GM23338 (cell line): Measurements from ENCODE around the gene PRSS2. TPM values are rescaled to one million over a fixed set of nuclear protein-coding genes. Genes with fewer than 3 reads are reported as not detected.
"Not testable (repeated sequence)": the region's sequence is repeated elsewhere in the genome, so short reads cannot be mapped to it uniquely, and the experiment has no call there.

ENCODE experiments used
- ATAC-seq: fragments of 200-7000 bp; cut with Tn5 transposase; 3 replicates; pipeline ENCODE4 v1.9.1; 2020
- DNase-seq: peaks from one replicate; pipeline ENCODE4 v3.0.0-alpha.2; 2015; ENCODE audit warnings: low spot score
- H2AFZ ChIP-seq: fragments of 200-600 bp; sonication (generic); 2 replicates; pipeline ENCODE4 v1.8.0; 2016; ENCODE audit warnings: antibody characterized with exemption, mild to moderate bottlenecking, moderate library complexity
- H3F3A ChIP-seq: fragments of 200-600 bp; sonication (generic); replicated peaks from 2 replicates; pipeline ENCODE4 v1.8.0; 2017; ENCODE audit warnings: antibody characterized with exemption, mixed run types, low read depth
- H3K27ac ChIP-seq: fragments of 200-600 bp; sonication (generic); 2 replicates; pipeline ENCODE4 v1.6.1; 2016; ENCODE audit warnings: low read depth
- H3K27me3 ChIP-seq: fragments of 200-600 bp; sonication (generic); 2 replicates; pipeline ENCODE4 v1.8.0; 2016; ENCODE audit warnings: mild to moderate bottlenecking, mixed run types, moderate library complexity; ENCODE audit not compliant: insufficient read depth
- H3K36me3 ChIP-seq: fragments of 200-600 bp; sonication (generic); 2 replicates; pipeline ENCODE4 v1.8.0; 2016; ENCODE audit warnings: mild to moderate bottlenecking; ENCODE audit not compliant: insufficient read depth
- H3K4me1 ChIP-seq: fragments of 200-600 bp; sonication (generic); 2 replicates; pipeline ENCODE4 v1.8.0; 2016; ENCODE audit warnings: mild to moderate bottlenecking, moderate library complexity; ENCODE audit not compliant: insufficient read depth
- H3K4me2 ChIP-seq: fragments of 200-600 bp; sonication (generic); 2 replicates; pipeline ENCODE4 v1.7.1; 2017; ENCODE audit warnings: mixed run types
- H3K4me3 ChIP-seq: fragments of 200-600 bp; sonication (generic); 2 replicates; pipeline ENCODE4 v1.6.1; 2016; ENCODE audit warnings: mixed run types
- H3K79me2 ChIP-seq: fragments of 200-600 bp; sonication (generic); replicated peaks from 2 replicates; pipeline ENCODE4 v1.8.0; 2017; ENCODE audit warnings: mild to moderate bottlenecking; ENCODE audit not compliant: insufficient read depth
- H3K9me2 ChIP-seq: fragments of 200-600 bp; sonication (generic); 2 replicates; pipeline ENCODE4 v1.8.0; 2017; ENCODE audit not compliant: insufficient read depth
- H4K20me1 ChIP-seq: fragments of 200-600 bp; sonication (generic); replicated peaks from 2 replicates; pipeline ENCODE4 v1.8.0; 2017; ENCODE audit warnings: mild to moderate bottlenecking; ENCODE audit not compliant: insufficient read depth
- H3K27ac Mint-ChIP-seq: 2 replicates; pipeline ENCODE4 v1.8.0; 2020; ENCODE audit warnings: inconsistent platforms, mild to moderate bottlenecking, moderate library complexity, mixed read lengths
- H3K27me3 Mint-ChIP-seq: 3 replicates; pipeline ENCODE4 v1.8.0; 2022; ENCODE audit warnings: low read depth, mild to moderate bottlenecking, moderate library complexity, mixed read lengths, inconsistent platforms; ENCODE audit not compliant: insufficient read depth, poor library complexity
- H3K36me3 Mint-ChIP-seq: 3 replicates; pipeline ENCODE4 v1.8.0; 2021; ENCODE audit warnings: low read depth, mild to moderate bottlenecking, inconsistent platforms, moderate library complexity, mixed read lengths
- H3K4me1 Mint-ChIP-seq: 3 replicates; pipeline ENCODE4 v1.8.0; 2020; ENCODE audit warnings: mild to moderate bottlenecking, inconsistent platforms, mixed read lengths
- H3K4me3 Mint-ChIP-seq: 3 replicates; pipeline ENCODE4 v1.8.0; 2021; ENCODE audit warnings: moderate library complexity, mild to moderate bottlenecking, inconsistent platforms, mixed read lengths
- H3K9me3 Mint-ChIP-seq: 3 replicates; pipeline ENCODE4 v1.8.0; 2020; ENCODE audit warnings: moderate library complexity, mild to moderate bottlenecking, inconsistent platforms, mixed read lengths
- ETS1 ChIP-seq: IDR thresholded peaks from 2 replicates; pipeline ENCODE4 v1.6.1; 2016; ENCODE audit warnings: antibody characterized with exemption
- EZH2phosphoT487 ChIP-seq: fragments of 200-600 bp; sonication (generic); IDR thresholded peaks from one replicate; pipeline ENCODE4 v1.8.1; 2018; ENCODE audit warnings: antibody characterized with exemption; ENCODE audit not compliant: unreplicated experiment
- ZNF462 ChIP-seq: fragments of 250-450 bp; sonication (Bioruptor Pico); IDR thresholded peaks from 2 replicates; pipeline ENCODE4 v1.5.0; 2020; ENCODE audit warnings: mild to moderate bottlenecking, moderate library complexity
- polyA plus RNA-seq: library from polyadenylated mRNA; unstranded; fragments of >200 nt; fragmentation: Nextera tagmentation; extraction: Ambion mirVana; gene quantifications from 2 replicates; pipeline ENCODE4 v1.2.1, GENCODE V29; 2016
- total RNA-seq: library from RNA; depleted of rRNA; stranded (reverse); fragments of >200 nt; shearing (Covaris generic); gene quantifications from 2 replicates; pipeline ENCODE4 v1.2.3, GENCODE V29; 2014

Gene PRSS2
- total and polyA plus RNA-seq, 2 experiments from 2014 or later = not detected

GRCh38 chr7:142750321-142750938 lies 20.3 kb upstream of the PRSS2 start (continued):
- TF ChIP-seq ZNF462 = no peak
- TF ChIP-seq EZH2phosphoT487 = no peak
- no peak for TF ChIP-seq ETS1

DNA sequence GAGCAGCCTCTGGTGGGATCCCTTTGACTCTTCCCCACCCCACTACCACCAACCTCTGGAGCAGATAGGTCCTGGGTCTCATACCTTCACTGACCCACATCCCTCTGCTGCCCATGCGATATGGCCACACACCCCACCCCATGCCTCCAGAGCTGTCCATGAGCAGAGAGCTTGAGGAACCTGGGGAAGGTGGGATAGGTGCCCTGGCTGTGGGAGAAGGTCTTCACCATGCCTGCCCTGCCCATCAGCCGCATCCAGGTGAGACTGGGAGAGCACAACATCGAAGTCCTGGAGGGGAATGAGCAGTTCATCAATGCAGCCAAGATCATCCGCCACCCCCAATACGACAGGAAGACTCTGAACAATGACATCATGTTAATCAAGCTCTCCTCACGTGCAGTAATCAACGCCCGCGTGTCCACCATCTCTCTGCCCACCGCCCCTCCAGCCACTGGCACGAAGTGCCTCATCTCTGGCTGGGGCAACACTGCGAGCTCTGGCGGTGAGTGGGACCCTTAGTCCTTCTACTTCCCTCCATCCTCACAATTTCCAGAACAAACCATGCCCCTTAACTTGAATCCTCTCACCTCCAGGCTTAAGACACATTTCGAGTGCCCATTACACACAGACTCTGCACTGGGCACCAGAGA lies 19.1 kb upstream of the PRSS2 start:
- not testable (repeated sequence) for H2AFZ ChIP-seq, H3K79me2 ChIP-seq, H3K27me3 ChIP-seq, H4K20me1 ChIP-seq, H3K9me3 Mint-ChIP-seq, H3K36me3 Mint-ChIP-seq, ATAC-seq, H3K9me2 ChIP-seq, H3K4me3 ChIP-seq, H3K27ac ChIP-seq, H3K36me3 ChIP-seq, H3K4me3 Mint-ChIP-seq, DNase-seq, H3K4me2 ChIP-seq, H3K27ac Mint-ChIP-seq, H3K4me1 ChIP-seq, H3K4me1 Mint-ChIP-seq, H3F3A ChIP-seq
- H3K27me3 Mint-ChIP-seq = peaks cover 13% of the 10 kb centered on the region
